ENCODE results near the gene G3BP2. TPM values are rescaled to one million over a fixed set of nuclear protein-coding genes. Genes with fewer than 3 reads are reported as not detected.

G3BP2 gene
- total and polyA plus RNA-seq, 2 of the 8 experiments (the other 6 are each of a cell fraction or from before 2014, with no cell fraction given): 83.7 to 378 TPM

DNA sequence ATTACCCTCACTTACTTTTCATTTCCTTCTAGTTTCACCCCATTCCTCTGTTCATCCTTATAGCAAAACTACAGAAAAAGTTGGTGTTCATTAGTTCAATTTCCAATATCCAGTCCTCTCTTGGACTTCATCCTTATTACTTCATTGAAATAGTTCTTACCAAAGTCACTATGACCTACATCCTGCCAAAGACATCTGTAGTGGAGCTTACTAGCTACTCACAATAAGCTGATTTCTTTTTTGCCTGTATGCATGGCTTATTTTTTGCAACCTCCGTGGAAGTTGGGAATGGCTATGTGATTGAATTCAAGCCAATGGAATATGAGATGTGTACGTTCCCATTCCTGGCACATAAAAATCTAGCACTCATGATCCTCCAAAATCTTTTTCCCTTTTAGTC is 38.3 kb downstream of the G3BP2 start:
- no peak overlapping the region for H2AFZ ChIP-seq (ENCODE audit: low read length)
- 81% methylated on average over 2 of the region's 2 CpGs; no CpG with 5 or more reads in 1 of the 2 experiments for WGBS, 2 experiments (ENCODE audit: extremely low coverage in 1 of 2, insufficient coverage in 1 of 2, insufficient read length in 1 of 2, insufficient replicate concordance in 2 of 2, low coverage in 1 of 2, low lambda C conversion rate in 2 of 2, missing lambda C conversion rate in 1 of 2)
- H2BK15ac ChIP-seq (ENCODE audit: low read length): no peak overlapping the region
- H4K5ac ChIP-seq (ENCODE audit: insufficient read length, low read depth, low read length): no peak overlapping the region
- no peaks in the 10 kb centered on the region for H3K36me3 ChIP-seq (ENCODE audit: control insufficient read depth in 2 of 4, insufficient read depth in 4 of 4, low read length in 3 of 4)
- no peak overlapping the region for H2AK5ac ChIP-seq (ENCODE audit: low read depth, low read length)
- DNase-seq (ENCODE audit: low read depth in 1 of 2, low spot score in 2 of 2) (no peak), FAIRE-seq (no peak)
- no peak overlapping the region for H3K4ac ChIP-seq (replicated peaks; ENCODE audit: insufficient read length, low read depth, low read length)
- no peak overlapping the region for H3K4me3 ChIP-seq (ENCODE audit: extremely low read depth in 1 of 4, insufficient read depth in 2 of 4, low read depth in 3 of 4, low read length in 4 of 4)
- no peak overlapping the region for H3K27ac ChIP-seq (ENCODE audit: low read depth, low read length)
- H3K9ac ChIP-seq (replicated peaks in 1 of 4; ENCODE audit: extremely low read depth in 1 of 4, low read depth in 3 of 4, low read length in 3 of 4): no peak overlapping the region
- H3K79me2 ChIP-seq (ENCODE audit: control insufficient read depth in 1 of 2, insufficient read depth in 2 of 2, low read length in 2 of 2): no peaks in the 10 kb centered on the region
- ChIA-PET CTCF (ENCODE audit: partially characterized antibody) (no interaction called here), POLR2A (ENCODE audit: partially characterized antibody) (no interaction called here)
- H3K27me3 ChIP-seq (replicated peaks in 1 of 4; ENCODE audit: control insufficient read depth in 3 of 4, extremely low read depth in 1 of 4, insufficient read depth in 3 of 4, low read length in 3 of 4): no peaks in the 10 kb centered on the region
- H2BK120ac ChIP-seq (replicated peaks; ENCODE audit: low read depth, low read length): no peak overlapping the region
- H3K9me3 ChIP-seq (ENCODE audit: insufficient read depth in 2 of 2, low read depth in 1 of 2, low read length in 1 of 2): no peaks in the 10 kb centered on the region
- no peak overlapping the region for H3K18ac ChIP-seq (ENCODE audit: extremely low read depth, low read length)
- no peak overlapping the region for H3K23ac ChIP-seq (ENCODE audit: insufficient read length)
- H4K8ac ChIP-seq (ENCODE audit: extremely low read depth, insufficient read depth, low read length): no peak overlapping the region
- no peaks in the 10 kb centered on the region for H4K20me1 ChIP-seq (replicated peaks in 1 of 2; ENCODE audit: control insufficient read depth in 1 of 2, insufficient read depth in 2 of 2, low read length in 2 of 2)
- H4K91ac ChIP-seq (replicated peaks; ENCODE audit: insufficient read length, low read length): no peak overlapping the region
- H3K4me1 ChIP-seq (replicated peaks in 1 of 4; ENCODE audit: control insufficient read depth in 3 of 4, insufficient read depth in 4 of 4, low read length in 3 of 4): peaks cover 0 to 6% (median 2%) of the 10 kb centered on the region in 4 experiments; a peak in 4 of 7 replicates
- H3K56ac ChIP-seq (replicated peaks; ENCODE audit: insufficient read length, low read depth, low read length): no peak overlapping the region
- H3K4me2 ChIP-seq (ENCODE audit: insufficient read depth in 1 of 2, low read depth in 2 of 2, low read length in 2 of 2): no peak overlapping the region
- no peak overlapping the region for H2BK5ac ChIP-seq (ENCODE audit: low read depth, low read length)
- H2BK12ac ChIP-seq (ENCODE audit: low read depth, low read length): no peak overlapping the region
- no peaks in the 10 kb centered on the region for H3K79me1 ChIP-seq (ENCODE audit: low read depth, low read length)
- TF ChIP-seq ZNF274 (IDR thresholded peaks at IDR 0.05; ENCODE audit: borderline replicate concordance, extremely low read depth, low read length): no peak
- TF ChIP-seq SUZ12 (IDR thresholded peaks at IDR 0.05; ENCODE audit: low read length): no peak
- TF ChIP-seq CEBPB (IDR thresholded peaks at IDR 0.05; ENCODE audit: low read depth, low read length): no peak
- TF ChIP-seq JUND (IDR thresholded peaks at IDR 0.05; ENCODE audit: low read length): no peak
- TF ChIP-seq EP300 (IDR thresholded peaks at IDR 0.05; ENCODE audit: borderline replicate concordance in 1 of 2, low read depth in 2 of 2, low read length in 2 of 2): no peak
- no peak for TF ChIP-seq EZH2 (IDR thresholded peaks at IDR 0.05; ENCODE audit: low read depth, low read length, severe bottlenecking)
- no peak for TF ChIP-seq CHD2 (IDR thresholded peaks at IDR 0.05; ENCODE audit: low read length)
- no peak for TF ChIP-seq SP2 (IDR thresholded peaks at IDR 0.05; ENCODE audit: low read length)
- TF ChIP-seq BCL11A (IDR thresholded peaks at IDR 0.05; ENCODE audit: low read depth in 2 of 2, low read length in 2 of 2): no peak
- TF ChIP-seq RAD21 (IDR thresholded peaks at IDR 0.05 in 1 of 2, conservative IDR thresholded peaks at IDR 0.05 in 1 of 2; ENCODE audit: low read depth in 2 of 2, low read length in 2 of 2): no peak
- TF ChIP-seq CBX5 (IDR thresholded peaks at IDR 0.05; ENCODE audit: low read depth, low read length): no peak
- TF ChIP-seq RBBP5 (IDR thresholded peaks at IDR 0.05; ENCODE audit: borderline replicate concordance, low read depth, low read length): no peak
- TF ChIP-seq SAP30 (IDR thresholded peaks at IDR 0.05; ENCODE audit: insufficient read depth, insufficient replicate concordance, low read length): no peak
- peaks cover 9% of the 10 kb centered on the region for H3K23me2 ChIP-seq (ENCODE audit: low read depth, low read length)
- H3K14ac ChIP-seq (ENCODE audit: insufficient read length): no peak overlapping the region
- H2BK20ac ChIP-seq (ENCODE audit: low read length): no peak overlapping the region
